CD4-positive, alpha-beta T cell (primary cell): ENCODE measurements around the gene UBXN2A. TPM values are rescaled to one million over a fixed set of nuclear protein-coding genes. Genes with fewer than 3 reads are reported as not detected.

Source experiments
- ATAC-seq: fragments of 200-7000 bp; cut with Tn5 transposase; one replicate; pipeline ENCODE4 v1.10.0; 2022; ENCODE audit warnings: mild to moderate bottlenecking; ENCODE audit not compliant: poor library complexity
- CTCF ChIA-PET: fragments of 350-600 bp; sonication (Branson Sonifier 250); formaldehyde crosslinking; loops from one replicate; lab custom pipeline; 2021; ENCODE audit warnings: antibody characterized with exemption, inconsistent platforms; lab: Charles Lee
- POLR2A ChIA-PET: fragments of 350-600 bp; sonication (Branson Sonifier 250); formaldehyde crosslinking; loops from one replicate; lab custom pipeline; 2021; ENCODE audit warnings: antibody characterized with exemption, inconsistent platforms; lab: Charles Lee
- DNase-seq, 14 experiments: peaks; one replicate each; pipeline ENCODE4 v3.0.0-alpha.2; 2013 to 2020; ENCODE audit warnings: mixed read lengths in 2 of 14
- H3K27ac ChIP-seq, 2 donors: one replicate each; pipeline versions ENCODE4 v1.5.1 to v1.7.0; 2013; ENCODE audit warnings: low read length in 2 of 2, low read depth in 1 of 2, mild to moderate bottlenecking in 1 of 2
- H3K27me3 ChIP-seq, 2 experiments: 1 replicate in 1 of 2; 2 replicates in 1 of 2; pipeline versions ENCODE4 v1.6.1 to v1.7.0; 2013; ENCODE audit warnings: low read length in 2 of 2, control low read depth in 1 of 2, mild to moderate bottlenecking in 1 of 2, moderate library complexity in 1 of 2; ENCODE audit not compliant: insufficient read depth in 2 of 2, control insufficient read depth in 1 of 2
- H3K36me3 ChIP-seq: one replicate; pipeline ENCODE4 v1.6.1; 2013; ENCODE audit warnings: low read length, control low read depth; ENCODE audit not compliant: insufficient read depth
- H3K4me1 ChIP-seq: one replicate; pipeline ENCODE4 v1.6.1; 2013; ENCODE audit warnings: low read length, control low read depth; ENCODE audit not compliant: insufficient read depth
- H3K4me3 ChIP-seq: one replicate; pipeline ENCODE4 v1.5.1; 2013; ENCODE audit warnings: mild to moderate bottlenecking, low read length, moderate library complexity
- H3K9me3 ChIP-seq, 2 experiments: 1 replicate in 1 of 2; 2 replicates in 1 of 2; pipeline versions ENCODE4 v1.6.1 to v1.7.0; 2013; ENCODE audit warnings: low read length in 2 of 2, mild to moderate bottlenecking in 2 of 2, control low read depth in 1 of 2, moderate library complexity in 1 of 2; ENCODE audit not compliant: control insufficient read depth in 1 of 2, insufficient read depth in 1 of 2
- H3K27ac Mint-ChIP-seq: one replicate; pipeline ENCODE4 v1.8.0; 2020; ENCODE audit warnings: mixed read lengths
- H3K27me3 Mint-ChIP-seq: one replicate; pipeline ENCODE4 v1.8.0; 2021; ENCODE audit warnings: mixed read lengths
- H3K36me3 Mint-ChIP-seq: one replicate; pipeline ENCODE4 v1.8.0; 2021; ENCODE audit warnings: low read depth, mixed read lengths
- H3K4me1 Mint-ChIP-seq: one replicate; pipeline ENCODE4 v1.8.0; 2021; ENCODE audit warnings: low read depth, mixed read lengths
- H3K4me3 Mint-ChIP-seq: one replicate; pipeline ENCODE4 v1.8.0; 2020; ENCODE audit warnings: mild to moderate bottlenecking, mixed read lengths
- H3K9me3 Mint-ChIP-seq: one replicate; pipeline ENCODE4 v1.8.0; 2020; ENCODE audit warnings: mixed read lengths
- intact Hi-C, 2 experiments: fragments of 100-400 bp; cut with DNase I in 1 of 2; cut with micrococcal nuclease in 1 of 2; formaldehyde crosslinking; loops; one replicate each; pipeline versions ENCODE4 v1.15.1 to v1.9.0; 2023 to 2025; cut with DNase I, micrococcal nuclease
- total RNA-seq, 174 experiments: library from RNA in 2 of 174; stranded (reverse) in 2 of 174; gene quantifications; one replicate each; pipeline ENCODE4 v1.2.3 and lab custom pipeline; 2021 to 2026
- TF ChIP-seq, protein P1 (sequence below): fragments of 200-600 bp; IDR thresholded peaks from one replicate; pipeline ENCODE4 v1.8.0; 2022; ENCODE audit warnings: antibody characterized with exemption, mild to moderate bottlenecking

The UBXN2A gene
- total RNA-seq, 2 experiments from 2014 or later, result 12.9 to 16.7 TPM

DNA sequence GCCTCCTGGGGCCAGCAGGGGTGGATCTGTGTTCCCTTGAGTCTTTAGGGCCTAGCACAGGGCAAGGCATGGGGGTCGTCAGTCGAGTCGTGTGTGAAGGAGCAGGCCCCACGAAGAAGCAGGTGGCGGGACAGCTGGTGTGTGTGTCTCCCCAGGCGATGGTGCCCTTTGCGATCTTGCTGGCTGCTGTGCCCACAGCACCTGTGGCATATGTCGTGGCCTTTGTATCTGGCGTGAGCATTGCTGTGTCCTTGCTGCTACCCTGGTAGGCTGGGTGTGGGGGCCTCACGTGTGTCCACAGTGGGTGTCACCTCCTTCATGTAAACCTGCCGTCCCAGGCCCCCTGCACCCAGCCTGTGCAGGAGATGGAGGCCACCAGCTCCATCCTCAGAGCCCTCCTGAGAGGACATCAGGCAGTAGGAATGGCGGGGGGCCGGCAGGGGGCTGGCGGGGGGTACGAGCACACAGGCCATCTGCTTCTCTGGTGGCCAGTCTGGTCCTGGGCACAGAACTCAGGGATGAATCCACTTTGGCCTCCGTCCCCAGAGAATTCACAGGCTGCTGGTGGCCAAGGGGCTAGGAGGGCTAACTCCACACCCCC lies 82.8 kb downstream of the UBXN2A start:
- peaks cover 16% of the 10 kb centered on the region for H3K36me3 ChIP-seq
- H3K4me1 ChIP-seq, result no peaks in the 10 kb centered on the region
- intact Hi-C loops, result no loop called here
- no peaks in the 10 kb centered on the region for H3K27me3 Mint-ChIP-seq
- H3K27ac ChIP-seq, result no peak overlapping the region
- DNase-seq (no peak), ATAC-seq (no peak)
- no peaks in the 10 kb centered on the region for H3K9me3 Mint-ChIP-seq
- H3K27ac Mint-ChIP-seq, result no peak overlapping the region
- no peaks in the 10 kb centered on the region for H3K4me1 Mint-ChIP-seq
- H3K9me3 ChIP-seq, result no peaks in the 10 kb centered on the region
- peaks cover 52% of the 10 kb centered on the region for H3K36me3 Mint-ChIP-seq
- POLR2A ChIA-PET, result no interaction called here
- no peak overlapping the region for H3K4me3 Mint-ChIP-seq
- H3K27me3 ChIP-seq, result no peaks in the 10 kb centered on the region
- CTCF ChIA-PET, result no interaction called here
- TF ChIP-seq, protein P1, sequence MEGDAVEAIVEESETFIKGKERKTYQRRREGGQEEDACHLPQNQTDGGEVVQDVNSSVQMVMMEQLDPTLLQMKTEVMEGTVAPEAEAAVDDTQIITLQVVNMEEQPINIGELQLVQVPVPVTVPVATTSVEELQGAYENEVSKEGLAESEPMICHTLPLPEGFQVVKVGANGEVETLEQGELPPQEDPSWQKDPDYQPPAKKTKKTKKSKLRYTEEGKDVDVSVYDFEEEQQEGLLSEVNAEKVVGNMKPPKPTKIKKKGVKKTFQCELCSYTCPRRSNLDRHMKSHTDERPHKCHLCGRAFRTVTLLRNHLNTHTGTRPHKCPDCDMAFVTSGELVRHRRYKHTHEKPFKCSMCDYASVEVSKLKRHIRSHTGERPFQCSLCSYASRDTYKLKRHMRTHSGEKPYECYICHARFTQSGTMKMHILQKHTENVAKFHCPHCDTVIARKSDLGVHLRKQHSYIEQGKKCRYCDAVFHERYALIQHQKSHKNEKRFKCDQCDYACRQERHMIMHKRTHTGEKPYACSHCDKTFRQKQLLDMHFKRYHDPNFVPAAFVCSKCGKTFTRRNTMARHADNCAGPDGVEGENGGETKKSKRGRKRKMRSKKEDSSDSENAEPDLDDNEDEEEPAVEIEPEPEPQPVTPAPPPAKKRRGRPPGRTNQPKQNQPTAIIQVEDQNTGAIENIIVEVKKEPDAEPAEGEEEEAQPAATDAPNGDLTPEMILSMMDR, result no peak
- no peak overlapping the region for H3K4me3 ChIP-seq

DNA sequence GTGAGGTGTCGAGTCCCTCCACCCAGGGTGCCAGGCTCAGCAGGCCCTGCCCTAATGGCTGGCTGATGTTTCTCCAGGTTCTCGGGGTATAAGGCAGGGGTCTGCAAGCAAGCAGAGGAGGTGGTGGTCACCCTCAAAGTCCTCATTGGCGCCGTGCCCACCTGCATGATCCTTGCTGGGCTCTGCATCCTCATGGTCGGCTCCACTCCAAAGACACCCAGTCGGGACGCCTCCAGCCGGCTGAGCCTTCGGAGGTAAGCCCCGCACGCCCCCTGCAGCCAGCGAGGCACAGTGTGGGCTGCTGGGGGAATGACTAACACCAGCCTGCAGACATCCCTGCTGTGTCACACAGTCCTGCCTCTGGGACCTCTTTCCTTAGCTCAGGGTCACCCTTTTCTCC lies 83.8 kb downstream of the UBXN2A start:
- intact Hi-C loops, result no loop called here
- no peaks in the 10 kb centered on the region for H3K27me3 ChIP-seq
- Mint-ChIP-seq H3K9me3 (no peaks in the 10 kb centered on the region), H3K4me3 (no peak overlapping the region), H3K36me3 (peaks cover 58% of the 10 kb centered on the region), H3K27ac (no peak overlapping the region), H3K27me3 (no peaks in the 10 kb centered on the region), H3K4me1 (no peaks in the 10 kb centered on the region)
- CTCF ChIA-PET, result no interaction called here
- H3K36me3 ChIP-seq, result peaks cover 21% of the 10 kb centered on the region
- TF ChIP-seq, protein P1, result no peak
- no peak overlapping the region for H3K27ac ChIP-seq
- H3K9me3 ChIP-seq, result no peaks in the 10 kb centered on the region
- H3K4me1 ChIP-seq, result no peaks in the 10 kb centered on the region
- H3K4me3 ChIP-seq, result no peak overlapping the region
- POLR2A ChIA-PET, result no interaction called here
- ATAC-seq (no peak), DNase-seq (no peak)

DNA sequence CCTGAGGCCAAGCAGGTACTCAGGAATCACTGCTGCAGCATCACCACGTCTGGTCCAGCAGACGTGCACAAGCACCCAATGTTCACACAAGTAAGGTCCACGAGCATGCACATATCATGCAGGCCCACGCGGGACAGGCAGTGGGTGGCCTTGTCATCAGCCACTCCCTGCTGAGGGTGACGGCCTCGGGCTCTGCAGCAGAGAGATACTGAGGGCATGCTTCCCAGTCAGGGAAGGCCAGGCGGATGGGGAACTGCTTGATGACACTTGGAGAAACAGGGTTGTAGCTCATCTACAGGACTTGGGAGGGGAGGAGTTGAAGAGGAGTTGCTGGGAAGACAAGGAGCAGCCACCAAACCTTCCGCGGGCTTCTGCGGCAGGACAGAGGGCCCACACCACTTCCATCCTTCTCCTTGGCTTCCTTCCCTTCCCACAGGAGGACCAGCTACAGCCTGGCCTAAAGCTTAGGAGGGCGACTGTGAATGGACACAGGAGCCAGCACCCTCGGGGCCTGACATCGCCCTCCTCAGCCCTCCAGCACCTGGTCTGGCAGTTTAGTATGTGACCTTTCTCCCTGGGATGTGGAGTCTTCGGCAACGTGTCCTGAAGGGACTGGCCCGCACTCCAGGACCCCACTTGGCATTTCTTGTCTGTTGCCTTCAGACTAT lies 84.9 kb downstream of the UBXN2A start:
- no peak overlapping the region for H3K4me3 Mint-ChIP-seq
- Histone ChIP-seq H3K9me3 (no peaks in the 10 kb centered on the region), H3K4me3 (no peak overlapping the region), H3K27me3 (no peaks in the 10 kb centered on the region), H3K4me1 (no peaks in the 10 kb centered on the region), H3K36me3 (peaks cover 32% of the 10 kb centered on the region), H3K27ac (no peak overlapping the region)
- TF ChIP-seq, protein P1, result no peak
- H3K27me3 Mint-ChIP-seq, result no peaks in the 10 kb centered on the region
- no peaks in the 10 kb centered on the region for H3K4me1 Mint-ChIP-seq
- ChIA-PET POLR2A (no interaction called here), CTCF (no interaction called here)
- no peak for ATAC-seq
- no peak overlapping the region for H3K27ac Mint-ChIP-seq
- no peaks in the 10 kb centered on the region for H3K9me3 Mint-ChIP-seq
- intact Hi-C loops, result no loop called here
- H3K36me3 Mint-ChIP-seq, result peaks cover 69% of the 10 kb centered on the region
- DNase-seq, result no peak
